K562 (cell line): Measurements from ENCODE around the gene HELT. TPM values are rescaled to one million over a fixed set of nuclear protein-coding genes. Genes with fewer than 3 reads are reported as not detected.

Experiments
- ATAC-seq: fragments of 200-7000 bp; cut with Tn5 transposase; 3 replicates; pipeline ENCODE4 v1.9.1; 2020; ENCODE audit warnings: moderate library complexity
- BruUV-seq: library from RNA; stranded (reverse); fragments of 400-500 nt; replicated peaks from 2 replicates; lab custom pipeline; 2021; lab: Mats Ljungman, UMichigan
- CTCF ChIA-PET: fragments of 300-600 bp; formaldehyde crosslinking; extraction: SDS; loops from one replicate; lab custom pipeline; 2021; ENCODE audit warnings: low intra/inter-chr PET ratio; lab: Yijun Ruan, JAX
- POLR2A ChIA-PET: fragments of 300-600, 350-650 bp; sonication (Branson Sonifier 250); formaldehyde crosslinking; extraction: SDS; loops from one replicate; lab custom pipeline; 2021; ENCODE audit warnings: antibody characterized with exemption, inconsistent platforms; lab: Yijun Ruan, JAX
- DNase-seq, 4 experiments: peaks; one replicate each; pipeline versions ENCODE4 v3.0.0 to v3.0.0-alpha.2; 2011 to 2018; ENCODE audit warnings: low spot score in 3 of 4, mixed read lengths in 3 of 4; ENCODE audit errors: extremely low read depth in 1 of 4
- FAIRE-seq: peaks from 2 replicates; lab custom pipeline; 2011; peaks lifted over from hg19 to GRCh38; lab: Jason Lieb, UNC
- H2AFZ ChIP-seq: 2 replicates; pipeline ENCODE4 v1.6.0; 2011; ENCODE audit warnings: low read depth, low read length, control low read depth, inconsistent platforms
- H3K27ac ChIP-seq: fragments of 200-600 bp; 3 replicates; pipeline ENCODE4 v1.8.0; 2011; ENCODE audit warnings: low read depth, mild to moderate bottlenecking, control low read depth, inconsistent platforms, low read length, moderate library complexity, mixed read lengths; ENCODE audit errors: extremely low read depth
- H3K27me3 ChIP-seq, 2 experiments: fragments of 300-600 bp in 1 of 2; 2 replicates in 1 of 2; 3 replicates in 1 of 2; pipeline versions ENCODE4 v1.6.0 to v1.8.0; 2011; ENCODE audit warnings: inconsistent platforms in 2 of 2, low read length in 2 of 2, mild to moderate bottlenecking in 1 of 2, mixed read lengths in 1 of 2, moderate library complexity in 1 of 2; ENCODE audit not compliant: control insufficient read depth in 2 of 2, insufficient read depth in 2 of 2
- H3K36me3 ChIP-seq: fragments of 300-600 bp; 3 replicates; pipeline ENCODE4 v1.8.0; 2011; ENCODE audit warnings: mild to moderate bottlenecking, low read length, inconsistent platforms; ENCODE audit not compliant: control insufficient read depth, insufficient read depth
- H3K4me1 ChIP-seq, 2 experiments: fragments of 200-600 bp in 1 of 2; replicated peaks in 1 of 2; 2 replicates in 1 of 2; 3 replicates in 1 of 2; pipeline versions ENCODE4 v1.5.1 to v1.8.0; 2011; ENCODE audit warnings: inconsistent platforms in 2 of 2, low read length in 2 of 2, mild to moderate bottlenecking in 1 of 2, mixed read lengths in 1 of 2, moderate library complexity in 1 of 2; ENCODE audit not compliant: control insufficient read depth in 2 of 2, insufficient read depth in 2 of 2
- H3K4me2 ChIP-seq: 2 replicates; pipeline ENCODE4 v1.6.1; 2011; ENCODE audit warnings: low read length, control low read depth, inconsistent platforms, mixed read lengths; ENCODE audit not compliant: insufficient read depth
- H3K4me3 ChIP-seq: fragments of 200-600 bp; sonication (generic), shearing (Covaris generic); 2 replicates; pipeline ENCODE4 v1.5.1; 2016; ENCODE audit warnings: control low read depth, inconsistent platforms
- H3K79me2 ChIP-seq: fragments of 200-600 bp; 3 replicates; pipeline ENCODE4 v1.8.0; 2011; ENCODE audit warnings: low read length, inconsistent platforms; ENCODE audit not compliant: control insufficient read depth, insufficient read depth
- H3K9ac ChIP-seq, 2 experiments: 2 replicates each; pipeline versions ENCODE4 v1.6.0 to v1.6.1; 2011; ENCODE audit warnings: low read depth in 2 of 2, low read length in 2 of 2, control low read depth in 1 of 2, inconsistent platforms in 1 of 2, mild to moderate bottlenecking in 1 of 2, mixed read lengths in 1 of 2; ENCODE audit not compliant: insufficient read depth in 1 of 2
- H3K9me1 ChIP-seq: one replicate; pipeline ENCODE4 v1.6.0; 2011; ENCODE audit warnings: inconsistent platforms, mild to moderate bottlenecking, low read length, moderate library complexity; ENCODE audit not compliant: control insufficient read depth, insufficient read depth
- H3K9me3 ChIP-seq: replicated peaks from 2 replicates; pipeline ENCODE4 v1.5.1; 2011; ENCODE audit warnings: low read depth, low read length, inconsistent platforms; ENCODE audit not compliant: control insufficient read depth, insufficient read depth
- H4K20me1 ChIP-seq: replicated peaks from 2 replicates; pipeline ENCODE4 v1.6.1; 2011; ENCODE audit warnings: low read length, inconsistent platforms, mixed read lengths; ENCODE audit not compliant: control insufficient read depth, insufficient read depth
- CBX3 ChIP-seq, 2 experiments: IDR thresholded peaks; 1 replicate in 1 of 2; 2 replicates in 1 of 2; pipeline ENCODE4 v1.6.1; 2012; ENCODE audit warnings: inconsistent platforms in 2 of 2, low read length in 2 of 2, borderline replicate concordance in 1 of 2, control low read depth in 1 of 2
- DLX4 ChIP-seq: fragments of 250-450 bp; sonication (Bioruptor Pico); IDR thresholded peaks from 2 replicates; pipeline ENCODE4 v1.6.1; 2021; ENCODE audit warnings: mild to moderate bottlenecking
- ERF ChIP-seq: fragments of 450-650 bp; formaldehyde crosslinking; IDR thresholded peaks from 2 replicates; pipeline ENCODE4 v1.4.0; 2020; ENCODE audit warnings: mild to moderate bottlenecking, mixed read lengths
- FUS ChIP-seq: fragments of 200-400 bp; formaldehyde crosslinking; optimal IDR thresholded peaks from 2 replicates; pipeline ENCODE3; 2017; ENCODE audit warnings: low read depth, low read length
- JUND ChIP-seq, 2 experiments: IDR thresholded peaks; 2 replicates in 1 of 2; 3 replicates in 1 of 2; pipeline ENCODE4 v1.6.1; 2011; ENCODE audit warnings: borderline replicate concordance in 2 of 2, low read depth in 2 of 2, low read length in 2 of 2, improper control_type of control experiment in 1 of 2, missing biosample characterization in 1 of 2, missing genetic modification characterization in 1 of 2, missing genetic modification reagents in 1 of 2
- KLF1 ChIP-seq: fragments of 450-650 bp; IDR thresholded peaks from 2 replicates; pipeline ENCODE4 v1.6.1; 2016; ENCODE audit warnings: missing genetic modification characterization, missing compliant biosample characterization
- MLLT1 ChIP-seq, 2 experiments: fragments of 450-650 bp; IDR thresholded peaks; 2 replicates each; pipeline ENCODE4 v1.6.1; 2016
- NFE2 ChIP-seq: IDR thresholded peaks from 2 replicates; pipeline ENCODE4 v1.6.1; 2014; ENCODE audit warnings: antibody characterized with exemption, low read depth
- POLR2H ChIP-seq: IDR thresholded peaks from 2 replicates; pipeline ENCODE4 v1.6.1; 2016; ENCODE audit warnings: missing genetic modification characterization, low read depth, mild to moderate bottlenecking, control low read depth, missing compliant biosample characterization, moderate library complexity
- RBM17 ChIP-seq: fragments of 200-400 bp; formaldehyde crosslinking; IDR thresholded peaks from 2 replicates; pipeline ENCODE4 v1.6.1; 2017; ENCODE audit warnings: low read depth, mild to moderate bottlenecking, low read length, borderline replicate concordance
- RFX7 ChIP-seq: fragments of 250-450 bp; sonication (Bioruptor Pico); IDR thresholded peaks from 2 replicates; pipeline ENCODE4 v1.5.1; 2021; ENCODE audit warnings: mild to moderate bottlenecking
- ZFP36 ChIP-seq: fragments of 150-350 bp; IDR thresholded peaks from 2 replicates; pipeline ENCODE4 v1.6.1; 2018; ENCODE audit warnings: low read length, low read depth; ENCODE audit not compliant: partially characterized antibody
- ZNF717 ChIP-seq: fragments of 250-450 bp; sonication (Bioruptor Pico); IDR thresholded peaks from 2 replicates; pipeline ENCODE4 v1.5.0; 2021
- WGBS: fragments of 100-300 bp; shearing (Covaris generic); methylation state at CpG from one replicate; pipeline ENCODE4 v1.1.6; 2016; ENCODE audit warnings: low coverage, mixed read lengths; ENCODE audit not compliant: insufficient coverage; ENCODE audit errors: missing lambda C conversion rate; 5-methylcytosine and 5-hydroxymethylcytosine counted together
- in situ Hi-C: fragments of 300-500 bp; cut with MboI; formaldehyde crosslinking; loops from 4 replicates; pipeline ENCODE4 v1.15.0; 2018; ENCODE audit warnings: inconsistent platforms, mixed read lengths
- intact Hi-C: fragments of 100-400 bp; cut with micrococcal nuclease; formaldehyde crosslinking; loops from 2 replicates; pipeline ENCODE4 v1.14.2; 2022
- polyA plus RNA-seq, 8 experiments: library from polyadenylated mRNA; depleted of rRNA in 4 of 8; stranded (reverse) in 5 of 8; unstranded in 3 of 8; fragments of >200 nt; fragmentation: Nextera tagmentation in 2 of 8; fragmentation: Illumina TruSeq in 1 of 8; extraction: Ambion mirVana in 2 of 8; extraction: Trizol in 1 of 8; gene quantifications; 2 replicates each; pipeline versions ENCODE4 v1.2.1 to v1.2.3, GENCODE V29; 2011 to 2014; ENCODE audit warnings: inconsistent platforms in 1 of 8, missing spikeins in 1 of 8
- total RNA-seq, 7 experiments: library from RNA; depleted of rRNA in 6 of 7; stranded (reverse); fragments of >200 nt in 6 of 7; fragmentation: Illumina TruSeq in 2 of 7; extraction: Trizol in 2 of 7; gene quantifications; 2 replicates each; pipeline versions ENCODE4 v1.2.1 to v1.2.3, GENCODE V29; 2011 to 2021; ENCODE audit warnings: low replicate concordance in 1 of 7
- TF ChIP-seq, protein P1 (sequence below): fragments of 250-450 bp; sonication (Bioruptor Pico); IDR thresholded peaks from 2 replicates; pipeline ENCODE4 v1.8.0; 2021; ENCODE audit warnings: moderate library complexity, mild to moderate bottlenecking, inconsistent platforms

HELT gene
- total and polyA plus RNA-seq, 9 of the 15 experiments (the other 6 are each of a cell fraction or from before 2014, with no cell fraction given), result not detected

GRCh38 chr4:184968784-184969201, 49.5 kb upstream of the HELT start:
- Histone ChIP-seq H3K4me1 (peaks cover 0 to 3% of the 10 kb centered on the region in 2 experiments; a peak in 1 of 5 replicates), H3K36me3 (no peaks in the 10 kb centered on the region), H2AFZ (no peak overlapping the region), H3K79me2 (no peaks in the 10 kb centered on the region), H3K4me2 (no peak overlapping the region), H4K20me1 (no peaks in the 10 kb centered on the region), H3K9me1 (no peaks in the 10 kb centered on the region), H3K27me3 (peaks cover 0 to 28% of the 10 kb centered on the region in 2 experiments; a peak in 3 of 5 replicates), H3K4me3 (no peak overlapping the region), H3K27ac (no peak overlapping the region), H3K9me3 (0 out of 2 replicates have a peak, but pooled peaks cover under 1% of the 10 kb centered on the region), H3K9ac (no peak overlapping the region)
- no TSS peak for BruUV-seq
- ChIA-PET CTCF (no interaction called here), POLR2A (no interaction called here)
- FAIRE-seq, result no peak
- in situ Hi-C loops (no loop called here), intact Hi-C loops (no loop called here)
- 0% methylated on average over 5 of the region's 5 CpGs for WGBS
- ATAC-seq, result no peak
- TF ChIP-seq KLF1 (tag) (no peak), DLX4 (no peak), JUND (IDR thresholded peaks at IDR 0.05; ENCODE audit: borderline replicate concordance, low read depth, low read length) (no peak), JUND (tag; IDR thresholded peaks at IDR 0.05; ENCODE audit: borderline replicate concordance, low read depth, low read length) (no peak), RFX7 (CRISPR knock-in tag) (no peak), RBM17 (no peak), ERF (CRISPR knock-in tag) (no peak), ZNF717 (CRISPR knock-in tag) (no peak), NFE2 (no peak), FUS (no peak), POLR2H (tag) (no peak), MLLT1 (IDR thresholded peaks at IDR 0.05) (no peak), CBX3 (IDR thresholded peaks at IDR 0.05; ENCODE audit: borderline replicate concordance in 1 of 2, low read length in 2 of 2) (no peak), ZFP36 (no peak)
- TF ChIP-seq, protein P1, sequence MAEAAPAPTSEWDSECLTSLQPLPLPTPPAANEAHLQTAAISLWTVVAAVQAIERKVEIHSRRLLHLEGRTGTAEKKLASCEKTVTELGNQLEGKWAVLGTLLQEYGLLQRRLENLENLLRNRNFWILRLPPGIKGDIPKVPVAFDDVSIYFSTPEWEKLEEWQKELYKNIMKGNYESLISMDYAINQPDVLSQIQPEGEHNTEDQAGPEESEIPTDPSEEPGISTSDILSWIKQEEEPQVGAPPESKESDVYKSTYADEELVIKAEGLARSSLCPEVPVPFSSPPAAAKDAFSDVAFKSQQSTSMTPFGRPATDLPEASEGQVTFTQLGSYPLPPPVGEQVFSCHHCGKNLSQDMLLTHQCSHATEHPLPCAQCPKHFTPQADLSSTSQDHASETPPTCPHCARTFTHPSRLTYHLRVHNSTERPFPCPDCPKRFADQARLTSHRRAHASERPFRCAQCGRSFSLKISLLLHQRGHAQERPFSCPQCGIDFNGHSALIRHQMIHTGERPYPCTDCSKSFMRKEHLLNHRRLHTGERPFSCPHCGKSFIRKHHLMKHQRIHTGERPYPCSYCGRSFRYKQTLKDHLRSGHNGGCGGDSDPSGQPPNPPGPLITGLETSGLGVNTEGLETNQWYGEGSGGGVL, result no peak
- DNase-seq, result no peak
